ENCODE measurements around the gene ZNF432.

The ZNF432 gene

GRCh38 chr19:52007451-52007805, 41.2 kb downstream of the ZNF432 start:
- Histone ChIP-seq H3K27me3 (ENCODE audit: insufficient read depth, poor library complexity, severe bottlenecking) (no peaks in the 10 kb centered on the region), H3K4me3 (replicated peaks; ENCODE audit: insufficient read depth, low read length) (peak overlapping the region; percentile 92), H3K27ac (replicated peaks) (peak overlapping the region; percentile 87)
- TF ChIP-seq CTCF (IDR thresholded peaks at IDR 0.05; ENCODE audit: insufficient read depth, low read length) (no peak), REST (IDR thresholded peaks at IDR 0.05; ENCODE audit: insufficient replicate concordance, low read depth) (no peak), GABPA (IDR thresholded peaks at IDR 0.05; ENCODE audit: low read depth) (no peak), SPI1 (IDR thresholded peaks at IDR 0.05; ENCODE audit: borderline replicate concordance, low read depth) (no peak), POLR2AphosphoS5 (IDR thresholded peaks at IDR 0.05; ENCODE audit: low read depth) (no peak)
- DNase-seq (ENCODE audit: low read depth in 1 of 2, low spot score in 1 of 2): no peak

GRCh38 chr19:51994048-51994644, 54.5 kb downstream of the ZNF432 start:
- Histone ChIP-seq H3K27ac (replicated peaks) (no peak overlapping the region), H3K27me3 (ENCODE audit: insufficient read depth, poor library complexity, severe bottlenecking) (no peaks in the 10 kb centered on the region), H3K4me3 (replicated peaks; ENCODE audit: insufficient read depth, low read length) (no peak overlapping the region)
- TF ChIP-seq POLR2AphosphoS5 (IDR thresholded peaks at IDR 0.05; ENCODE audit: low read depth): no peak
- no peak for TF ChIP-seq CTCF (IDR thresholded peaks at IDR 0.05; ENCODE audit: insufficient read depth, low read length)
- no peak for TF ChIP-seq SPI1 (IDR thresholded peaks at IDR 0.05; ENCODE audit: borderline replicate concordance, low read depth)
- no peak for TF ChIP-seq REST (IDR thresholded peaks at IDR 0.05; ENCODE audit: insufficient replicate concordance, low read depth)
- no peak for TF ChIP-seq GABPA (IDR thresholded peaks at IDR 0.05; ENCODE audit: low read depth)
- DNase-seq (ENCODE audit: low read depth in 1 of 2, low spot score in 1 of 2): no peak

- Histone ChIP-seq H3K27me3 (ENCODE audit: insufficient read depth, poor library complexity, severe bottlenecking) (no peaks in the 10 kb centered on the region), H3K27ac (replicated peaks) (no peak overlapping the region), H3K4me3 (replicated peaks; ENCODE audit: insufficient read depth, low read length) (no peak overlapping the region)
- DNase-seq (ENCODE audit: low read depth in 1 of 2, low spot score in 1 of 2): no peak
- TF ChIP-seq POLR2AphosphoS5 (IDR thresholded peaks at IDR 0.05; ENCODE audit: low read depth) (no peak), CTCF (IDR thresholded peaks at IDR 0.05; ENCODE audit: insufficient read depth, low read length) (no peak), GABPA (IDR thresholded peaks at IDR 0.05; ENCODE audit: low read depth) (no peak), REST (IDR thresholded peaks at IDR 0.05; ENCODE audit: insufficient replicate concordance, low read depth) (no peak), SPI1 (IDR thresholded peaks at IDR 0.05; ENCODE audit: borderline replicate concordance, low read depth) (no peak)
Measured at GRCh38 chr19:51993422-51993821, 55.2 kb downstream of the ZNF432 start.
